Left lung (tissue), 10 donors: ENCODE results near the gene MGAT1. TPM values are rescaled to one million over a fixed set of nuclear protein-coding genes. Genes with fewer than 3 reads are reported as not detected.
"Not testable (repeated sequence)": the region's sequence is repeated elsewhere in the genome, so short reads cannot be mapped to it uniquely, and the experiment has no call there.

Experiments used
- ATAC-seq: fragments of 200-7000 bp; cut with Tn5 transposase; one replicate; pipeline ENCODE4 v1.9.1; 2020; ENCODE audit warnings: moderate library complexity
- DNase-seq, 4 donors: peaks; one replicate each; pipeline ENCODE4 v3.0.0-alpha.2; 2013 to 2020
- H3K27ac ChIP-seq, 2 donors: fragments of 200-600 bp; sonication (generic) in 1 of 2; one replicate each; pipeline versions ENCODE4 v1.5.0 to v1.8.0; 2020 to 2021
- H3K27me3 ChIP-seq, 2 donors: fragments of 200-600 bp; sonication (generic) in 1 of 2; one replicate each; pipeline versions ENCODE4 v1.5.0 to v1.8.0; 2020 to 2021
- H3K36me3 ChIP-seq, 2 donors: fragments of 200-600 bp; sonication (generic) in 1 of 2; one replicate each; pipeline versions ENCODE4 v1.5.0 to v1.8.0; 2020 to 2021
- H3K4me1 ChIP-seq, 2 donors: fragments of 200-600 bp; one replicate each; pipeline ENCODE4 v1.8.0; 2021
- H3K4me3 ChIP-seq, 2 donors: fragments of 200-600 bp; sonication (generic) in 1 of 2; one replicate each; pipeline versions ENCODE4 v1.5.0 to v1.8.0; 2020 to 2021; ENCODE audit warnings: mild to moderate bottlenecking in 1 of 2
- H3K9me3 ChIP-seq, 2 donors: fragments of 200-600 bp; sonication (generic) in 1 of 2; one replicate each; pipeline versions ENCODE4 v1.5.0 to v1.8.0; 2020 to 2021
- CTCF ChIP-seq, 2 donors: fragments of 200-600 bp; sonication (generic) in 1 of 2; IDR thresholded peaks; one replicate each; pipeline versions ENCODE4 v1.5.0 to v1.8.0; 2021; ENCODE audit warnings: antibody characterized with exemption in 2 of 2
- intact Hi-C, 2 donors: fragments of 100-400 bp; cut with DNase I; formaldehyde crosslinking; loops; one replicate each; pipeline versions ENCODE4 v1.11.2 to v1.14.2; 2022
- polyA plus RNA-seq, 6 donors: library from polyadenylated mRNA; unstranded; fragments of 120-200 nt; gene quantifications; one replicate each; pipeline ENCODE4 v1.2.1, GENCODE V29; 2013; ENCODE audit not compliant: insufficient read length in 6 of 6
- total RNA-seq, 2 donors: library from RNA; stranded (reverse); fragmentation: NEBNext Ultra II Directional; extraction: Animal tissue kit (Norgen Biotek cat#: 25700); gene quantifications; one replicate each; pipeline ENCODE4 v1.2.1, GENCODE V29; 2021
- donor health status: DM: no; HTN: yes; CAD: no.
- donor health status: DM: no; HTN: no; CAD: no.

Gene MGAT1
- total and polyA plus RNA-seq, 8 donors: 70.6 to 263 (median 86.0) TPM

- TF ChIP-seq CTCF (IDR thresholded peaks at IDR 0.05): no peak
- intact Hi-C loops: no loop called here
- Histone ChIP-seq H3K27ac (peak overlapping the region; percentile 97 to 99), H3K4me3 (peak overlapping the region; percentile 61 to 93), H3K9me3 (no peaks in the 10 kb centered on the region), H3K36me3 (peaks cover 0 to 22% of the 10 kb centered on the region in 2 donors), H3K4me1 (peaks cover 19 to 61% of the 10 kb centered on the region in 2 donors), H3K27me3 (no peaks in the 10 kb centered on the region)
- peak in 3 of 4 donors; percentile 28 to 91 (median 86) for DNase-seq
- ATAC-seq: peak; percentile 79
Measured at GRCh38 chr5:180830253-180831138, 27.9 kb upstream of the MGAT1 start.

GRCh38 chr5:180829726-180830125 is 27.1 kb upstream of the MGAT1 start:
- peak overlapping the region; percentile 97 to 99 for H3K27ac ChIP-seq
- intact Hi-C loops: no loop called here
- peak overlapping the region; percentile 61 to 93 for H3K4me3 ChIP-seq

GRCh38 chr5:180828756-180829531 is 26.3 kb upstream of the MGAT1 start:
- Histone ChIP-seq H3K4me1 (peaks cover 19 to 68% of the 10 kb centered on the region in 2 donors), H3K27ac (peak overlapping the region; percentile 97 to 99), H3K4me3 (peak overlapping the region in 1 of 2 donors; percentile 93)
- H3K9me3 ChIP-seq, H3K27me3 ChIP-seq, intact Hi-C loops, ATAC-seq, H3K36me3 ChIP-seq, DNase-seq: not testable (repeated sequence)

More at GRCh38 chr5:180829726-180830125, 27.1 kb upstream of the MGAT1 start:
- no peak for TF ChIP-seq CTCF (IDR thresholded peaks at IDR 0.05)
- Histone ChIP-seq H3K27me3 (no peaks in the 10 kb centered on the region), H3K4me1 (peaks cover 19 to 69% of the 10 kb centered on the region in 2 donors), H3K9me3 (no peaks in the 10 kb centered on the region), H3K36me3 (peaks cover 0 to 16% of the 10 kb centered on the region in 2 donors)
- no peak for ATAC-seq
- no peak for DNase-seq

- Histone ChIP-seq H3K27ac (peak overlapping the region in 1 of 2 donors; percentile 53), H3K4me1 (peaks cover 16 to 53% of the 10 kb centered on the region in 2 donors)
- H3K4me3 ChIP-seq, ATAC-seq, H3K36me3 ChIP-seq, intact Hi-C loops, H3K27me3 ChIP-seq, H3K9me3 ChIP-seq, DNase-seq: not testable (repeated sequence)
Measured at GRCh38 chr5:180827374-180827773, 24.8 kb upstream of the MGAT1 start.

GRCh38 chr5:180825768-180826525 is 23.3 kb upstream of the MGAT1 start:
- peaks cover 11 to 57% of the 10 kb centered on the region in 2 donors for H3K4me1 ChIP-seq
- intact Hi-C loops: no loop called here
- peak overlapping the region in 1 of 2 donors; percentile 24 for H3K27ac ChIP-seq
- TF ChIP-seq CTCF (IDR thresholded peaks at IDR 0.05): no peak
- peaks cover 0 to 7% of the 10 kb centered on the region in 2 donors for H3K36me3 ChIP-seq
- H3K4me3 ChIP-seq: no peak overlapping the region
- ATAC-seq (peak; percentile 49), DNase-seq (peak in 1 of 4 donors; percentile 62)
- no peaks in the 10 kb centered on the region for H3K9me3 ChIP-seq
- no peaks in the 10 kb centered on the region for H3K27me3 ChIP-seq
